ENCODE data around the gene SFXN2. TPM values are rescaled to one million over a fixed set of nuclear protein-coding genes. Genes with fewer than 3 reads are reported as not detected.
"Not testable (repeated sequence)": the region's sequence is repeated elsewhere in the genome, so short reads cannot be mapped to it uniquely, and the experiment has no call there.

The SFXN2 gene, protein sequence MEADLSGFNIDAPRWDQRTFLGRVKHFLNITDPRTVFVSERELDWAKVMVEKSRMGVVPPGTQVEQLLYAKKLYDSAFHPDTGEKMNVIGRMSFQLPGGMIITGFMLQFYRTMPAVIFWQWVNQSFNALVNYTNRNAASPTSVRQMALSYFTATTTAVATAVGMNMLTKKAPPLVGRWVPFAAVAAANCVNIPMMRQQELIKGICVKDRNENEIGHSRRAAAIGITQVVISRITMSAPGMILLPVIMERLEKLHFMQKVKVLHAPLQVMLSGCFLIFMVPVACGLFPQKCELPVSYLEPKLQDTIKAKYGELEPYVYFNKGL
- 2.7 and 6.0 TPM in 2 replicates for total RNA-seq

DNA sequence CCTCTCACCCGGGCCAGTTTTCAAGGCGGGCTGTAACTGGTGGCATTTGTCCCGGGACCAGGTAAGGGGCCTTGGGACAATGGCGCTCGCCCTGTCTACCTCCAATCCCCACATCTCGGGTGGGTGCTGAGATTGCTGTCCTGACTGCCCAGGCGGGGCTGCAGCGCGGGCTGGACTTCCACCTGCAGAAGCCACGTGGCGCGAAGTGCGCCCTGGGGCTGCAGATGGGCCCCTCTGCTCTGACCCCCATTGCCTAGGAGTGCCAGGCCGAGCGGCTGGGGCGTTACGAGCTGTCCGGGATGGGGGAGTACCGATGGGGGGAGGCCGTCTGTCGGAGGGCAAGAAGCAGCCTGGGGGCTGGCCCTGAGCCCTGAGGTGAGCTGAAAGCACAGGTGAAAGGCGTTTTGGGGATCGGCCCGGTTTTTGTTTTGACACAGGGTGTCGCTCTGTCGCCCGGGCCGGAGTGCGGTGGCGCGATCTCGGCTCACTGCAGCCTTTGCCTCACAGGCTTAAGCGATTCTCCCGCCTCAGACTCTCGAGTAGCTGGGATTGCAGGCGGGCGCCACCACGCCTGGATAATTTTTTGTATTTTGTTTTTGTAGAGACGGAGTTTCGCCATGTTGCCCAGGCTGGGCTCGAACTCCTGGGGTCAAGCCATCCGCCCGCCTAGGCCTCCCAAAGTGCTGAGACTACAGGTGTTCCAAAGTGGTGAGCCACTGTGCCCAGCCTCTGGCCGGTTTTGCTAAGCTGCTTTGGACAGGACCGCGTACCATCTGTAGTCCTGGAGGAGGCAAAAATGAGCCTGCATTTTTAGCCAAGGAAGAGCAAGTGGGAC is at the start of gene SFXN2:
Gene SFXN2, plus strand, starts transcription at position 16 of the 835 bp plus-strand sequence. CDS start 12,001 bp downstream, outside the sequence.
- no peak for DNase-seq (ENCODE audit: extremely low read depth, low read depth, low spot score)

DNA sequence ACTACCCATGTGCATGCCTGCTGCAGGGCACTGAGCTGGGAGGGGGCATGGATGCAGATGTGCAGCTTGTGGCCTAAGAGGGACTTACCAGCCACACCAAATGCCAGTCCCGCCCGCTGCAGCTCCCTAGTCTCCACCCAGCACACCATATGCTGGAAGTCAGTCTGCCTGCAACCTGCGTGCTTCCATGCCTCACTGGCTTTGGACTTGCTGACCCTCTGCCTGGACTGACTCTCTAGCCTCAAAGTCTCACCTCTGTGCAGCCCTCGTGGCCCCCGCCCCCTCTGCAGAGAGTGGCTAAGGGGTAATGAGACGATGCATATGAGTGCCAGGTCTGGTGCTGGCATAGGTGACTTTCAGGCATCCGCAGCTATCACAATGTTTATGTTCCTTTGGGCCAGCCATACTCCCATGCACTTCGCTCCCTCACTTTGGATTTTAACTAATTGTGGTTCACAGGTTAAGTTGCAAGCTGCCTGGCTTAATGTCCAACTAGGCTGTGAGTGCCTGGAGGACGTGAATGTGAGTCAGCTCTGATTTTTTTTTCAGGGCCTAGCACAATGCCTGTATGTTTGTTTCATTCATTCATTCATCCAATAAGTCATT is 48.4 kb upstream of the SFXN2 start:
- no peak for DNase-seq (ENCODE audit: extremely low read depth, low read depth, low spot score)

DNA sequence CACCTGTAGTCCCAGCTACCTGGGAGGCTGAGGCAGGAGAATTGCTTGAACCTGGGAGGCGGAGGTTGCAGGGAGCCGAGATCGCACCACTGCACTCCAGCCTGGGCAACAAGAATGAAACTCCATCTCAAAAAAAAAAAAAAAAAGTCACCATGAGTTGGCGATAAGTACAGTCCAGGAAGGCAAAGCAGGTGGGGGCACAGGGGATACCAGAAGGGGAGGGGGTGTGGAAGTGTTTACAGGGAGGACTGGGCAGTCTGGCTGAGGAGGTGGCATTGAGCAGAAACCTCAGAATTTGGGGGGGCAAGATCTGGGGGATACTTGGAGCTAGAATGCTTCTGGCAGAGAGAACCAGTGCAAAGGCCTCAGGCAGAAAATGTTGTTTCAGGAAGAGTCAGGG is 47.0 kb upstream of the SFXN2 start:
- not testable (repeated sequence) for DNase-seq (ENCODE audit: extremely low read depth, low read depth, low spot score)

DNA sequence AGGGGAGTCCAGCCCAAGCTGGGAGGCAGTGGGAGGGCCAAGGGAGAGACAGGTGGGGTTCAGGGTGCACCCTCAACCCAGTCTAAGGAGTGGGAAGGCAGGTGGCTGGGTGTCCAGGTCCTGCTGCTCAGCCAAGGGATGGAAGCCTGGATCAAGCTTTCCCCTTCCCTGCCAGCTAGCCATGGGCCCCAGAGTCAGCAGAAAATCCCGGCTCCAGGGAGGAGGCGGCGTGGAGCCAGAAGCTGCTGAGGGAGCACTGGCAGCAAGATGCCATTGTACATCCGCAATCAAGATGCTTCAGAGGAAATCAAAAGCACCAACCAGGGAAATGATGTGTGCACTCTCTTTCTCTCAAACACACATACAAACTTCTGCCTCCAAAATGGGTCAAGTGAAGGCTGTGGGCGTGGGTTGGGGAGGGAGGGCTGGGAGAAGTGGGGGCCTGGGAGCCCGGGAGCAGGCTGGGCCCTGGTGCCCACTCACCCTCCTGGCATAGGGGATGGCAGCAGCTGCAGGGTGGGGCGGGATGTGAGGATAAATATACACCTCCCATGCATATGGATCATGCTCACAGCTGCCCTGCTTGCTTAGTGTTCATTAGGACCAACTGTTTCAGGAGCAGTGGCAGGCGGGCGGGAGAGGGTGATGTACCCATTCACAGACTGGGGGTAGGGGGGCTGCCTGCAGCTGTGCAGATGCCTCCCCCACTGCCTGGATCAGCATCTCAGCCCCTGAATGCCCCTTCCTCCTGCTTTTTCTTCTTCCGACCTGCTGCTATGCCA is 45.9 kb upstream of the SFXN2 start:
- no peak for DNase-seq (ENCODE audit: extremely low read depth, low read depth, low spot score)

DNA sequence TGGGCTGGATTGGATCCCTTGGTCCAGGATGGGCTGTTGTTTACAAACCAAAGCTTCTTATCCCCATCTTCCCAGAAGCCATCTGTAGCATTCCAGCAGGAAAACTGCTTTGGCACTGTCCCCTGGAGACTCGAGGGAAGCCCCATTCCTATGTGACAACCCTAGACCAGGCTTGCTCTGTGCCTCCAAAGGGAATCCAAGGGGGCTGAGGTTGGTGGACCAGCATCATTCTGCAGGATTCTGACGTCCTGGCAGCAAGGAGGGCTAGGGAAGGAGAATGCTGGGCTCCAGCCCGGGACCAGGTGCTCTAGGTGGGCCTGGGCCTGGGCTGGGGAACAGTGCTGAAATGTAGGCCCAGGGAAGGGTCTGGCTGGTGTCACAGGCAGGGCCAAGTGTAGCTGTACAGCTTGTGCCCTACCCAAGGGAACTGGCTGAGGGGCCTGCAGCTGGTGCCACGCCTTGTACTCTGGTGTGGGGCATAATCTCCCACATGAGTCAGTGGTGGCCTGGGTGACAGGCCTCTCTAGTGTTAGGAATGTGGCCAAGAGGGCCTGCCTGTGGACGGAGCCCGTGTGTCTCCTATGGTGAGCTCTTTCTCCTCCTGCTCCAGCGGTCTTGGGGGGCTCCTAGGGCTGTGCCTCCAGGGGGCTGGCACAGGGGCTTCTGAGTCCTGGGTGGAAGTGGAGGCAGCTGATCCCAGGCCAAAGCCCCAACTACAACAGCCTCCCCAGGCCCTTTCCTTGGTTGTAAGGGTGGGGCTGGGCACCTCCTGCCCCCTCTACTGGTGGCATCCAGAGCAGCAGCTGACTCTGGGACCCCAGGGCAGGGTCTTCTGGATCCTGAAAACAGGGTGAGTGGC is 45.0 kb upstream of the SFXN2 start:
- DNase-seq (ENCODE audit: extremely low read depth, low read depth, low spot score): no peak

DNA sequence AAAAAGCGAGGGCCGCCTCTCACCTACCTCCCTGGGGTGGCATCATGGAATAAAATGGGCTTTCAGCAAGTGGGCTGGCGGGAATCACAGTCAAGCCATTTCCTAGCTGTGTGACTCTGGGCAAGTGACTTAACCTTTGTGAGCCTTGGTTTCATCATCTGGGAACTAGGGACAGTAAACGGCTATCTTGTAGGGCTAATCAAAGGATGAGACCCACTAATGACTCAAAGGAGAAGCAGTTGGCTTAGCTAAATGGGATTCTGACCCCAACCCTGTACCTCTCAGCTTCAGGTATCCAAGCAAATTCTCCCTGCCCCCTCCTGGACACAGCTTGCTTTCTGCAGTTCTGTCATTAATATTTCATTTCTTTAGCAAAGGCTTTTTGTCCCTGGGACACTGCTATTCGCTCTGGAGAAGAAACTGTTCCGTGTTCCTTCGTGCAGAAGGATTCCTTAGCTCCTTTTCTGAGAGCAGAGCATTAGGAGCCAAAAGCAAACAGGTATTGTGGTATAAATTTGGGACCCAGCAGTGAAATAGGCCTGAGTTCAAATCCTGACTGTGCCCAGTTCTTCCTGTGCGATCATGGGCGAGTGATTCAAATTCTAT is 44.3 kb upstream of the SFXN2 start:
- no peak for DNase-seq (ENCODE audit: extremely low read depth, low read depth, low spot score)

DNA sequence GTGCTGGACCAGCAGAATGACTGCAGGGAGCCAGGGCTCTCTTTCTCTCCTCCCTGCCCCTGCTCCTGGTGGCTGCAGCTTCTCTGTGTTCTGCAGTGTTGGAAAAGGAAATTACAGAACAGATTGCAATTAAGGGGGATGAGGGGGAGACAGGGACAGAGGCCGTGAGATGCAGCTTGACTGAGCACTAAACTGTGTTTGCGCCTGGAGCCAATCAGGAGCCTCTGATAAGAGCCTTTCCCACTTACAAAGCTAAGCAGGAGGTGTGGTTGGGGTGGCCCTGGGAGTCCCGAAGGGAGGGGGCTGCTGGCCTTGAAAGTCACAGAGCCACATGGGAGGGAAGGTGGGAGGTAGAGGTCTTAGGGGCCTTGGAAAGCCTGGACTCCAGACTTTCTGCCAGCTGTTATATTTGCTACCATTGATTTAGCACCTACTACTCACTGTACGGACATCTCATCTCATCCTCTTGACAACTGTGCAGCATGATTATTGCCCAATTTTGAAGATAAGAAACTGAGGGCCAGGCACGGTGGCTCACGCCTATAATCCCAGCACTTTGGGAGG is 43.5 kb upstream of the SFXN2 start:
- DNase-seq (ENCODE audit: extremely low read depth, low read depth, low spot score): no peak

DNA sequence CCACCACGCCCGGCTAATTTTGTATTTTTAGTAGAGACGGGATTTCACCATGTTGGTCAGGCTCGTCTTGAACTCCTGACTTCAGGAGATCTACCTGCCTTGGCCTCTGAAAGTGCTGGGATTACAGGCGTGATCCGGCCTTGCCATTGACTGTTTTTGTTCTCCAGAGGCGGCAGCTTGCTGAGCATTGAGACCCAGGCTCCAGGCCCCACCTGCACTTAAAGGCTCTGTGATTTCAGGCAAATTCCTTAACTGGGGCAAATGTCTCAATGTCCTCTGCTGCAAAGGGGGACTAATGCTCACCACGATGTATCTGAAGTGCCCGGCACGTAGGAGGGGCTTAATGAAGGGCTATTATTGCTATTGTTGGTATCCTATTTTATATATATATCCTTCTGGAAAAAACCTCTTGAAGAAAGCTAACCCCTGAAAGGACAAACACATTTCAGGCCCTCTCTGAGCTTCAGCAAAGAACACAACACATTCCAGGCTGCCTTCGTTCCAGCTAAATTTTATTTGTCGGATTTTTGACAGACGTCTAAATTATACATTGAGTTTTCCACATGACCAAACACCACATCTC is 41.1 kb upstream of the SFXN2 start:
- DNase-seq (ENCODE audit: extremely low read depth, low read depth, low spot score): no peak

DNA sequence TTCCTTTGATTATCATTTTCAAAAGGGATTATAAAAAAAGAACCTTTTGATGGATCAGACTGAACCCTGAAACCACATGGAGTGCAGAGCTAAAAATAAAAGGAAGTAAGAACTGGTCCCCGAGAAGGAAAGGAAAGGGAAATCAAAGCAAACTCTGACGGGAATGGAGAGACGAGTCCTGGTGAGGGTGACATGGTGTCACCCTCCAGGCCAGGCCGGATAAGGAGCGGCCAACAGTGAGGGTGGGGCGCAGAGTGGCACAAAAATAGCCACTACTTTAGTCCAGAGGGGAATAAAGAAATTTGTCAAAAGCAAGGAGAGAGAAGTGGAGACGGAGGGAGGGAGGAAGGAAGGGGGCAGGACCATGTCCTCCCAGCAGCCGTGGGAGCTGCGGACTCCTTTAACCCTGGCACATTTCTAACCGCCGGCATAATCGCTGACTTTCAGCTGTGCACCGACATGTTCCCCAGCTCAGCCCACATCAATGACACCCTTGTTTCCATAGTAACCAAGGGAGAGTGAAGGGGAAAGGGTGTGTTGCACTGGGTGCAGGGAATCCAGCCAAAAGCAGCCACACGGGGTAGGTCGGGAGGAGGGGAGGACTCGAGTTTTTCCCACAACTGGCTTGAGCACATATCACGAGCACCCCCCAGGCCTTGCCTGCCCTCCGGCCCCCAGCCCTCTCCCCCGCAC is 40.5 kb upstream of the SFXN2 start:
- DNase-seq (ENCODE audit: extremely low read depth, low read depth, low spot score): no peak

DNA sequence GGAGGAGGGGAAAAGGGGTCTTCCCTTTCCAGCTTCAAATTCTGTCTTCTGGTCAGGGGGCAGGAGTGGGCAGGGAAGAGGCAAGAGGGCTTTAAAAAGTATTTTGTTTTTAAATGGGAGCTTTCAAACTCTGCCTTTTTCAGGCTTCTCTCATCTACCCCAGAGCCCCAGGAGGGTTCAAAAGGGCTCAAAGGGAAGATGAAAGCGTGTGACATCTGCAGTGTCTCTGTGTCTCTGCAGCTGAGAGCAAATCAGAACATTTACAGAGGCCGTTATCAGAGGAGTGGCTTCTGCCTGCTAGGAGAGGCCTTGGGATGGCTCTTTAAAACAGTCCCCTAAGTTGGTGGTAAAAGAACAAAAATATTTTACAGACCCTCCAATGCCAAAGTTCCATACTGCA is 39.9 kb upstream of the SFXN2 start:
- no peak for DNase-seq (ENCODE audit: extremely low read depth, low read depth, low spot score)

DNA sequence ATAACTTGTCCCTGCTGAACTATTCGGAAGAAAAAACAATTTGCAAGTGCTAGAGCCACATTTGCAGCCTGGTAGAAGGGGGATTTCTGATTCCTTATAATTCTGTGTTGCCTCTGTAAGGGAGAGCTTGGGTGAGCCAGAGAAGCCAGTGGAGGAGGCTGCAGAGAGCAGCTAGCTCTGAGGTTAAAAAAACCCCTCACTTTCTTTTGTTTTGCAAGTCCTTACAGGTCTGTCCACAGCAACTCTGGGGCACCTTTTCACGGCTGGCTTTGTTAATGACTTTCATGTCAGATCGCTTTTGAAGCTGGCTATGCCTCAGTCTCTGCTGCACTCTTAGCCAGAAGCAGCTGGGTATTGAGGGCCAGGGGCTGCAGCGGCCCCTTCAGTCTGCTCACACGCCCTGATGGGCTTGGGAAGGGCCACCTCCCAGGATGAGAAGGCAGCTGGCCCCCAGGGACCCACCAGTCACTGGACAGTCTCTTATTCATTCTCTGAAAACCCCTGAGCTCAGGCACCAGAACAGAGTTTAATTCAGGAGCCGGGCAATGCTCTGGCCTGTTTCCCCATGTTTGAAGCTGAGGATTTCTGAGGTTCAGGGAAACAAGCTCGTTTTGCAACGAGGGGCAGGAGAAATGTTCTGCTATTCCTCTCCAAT is 39.3 kb upstream of the SFXN2 start:
- no peak for DNase-seq (ENCODE audit: extremely low read depth, low read depth, low spot score)

DNA sequence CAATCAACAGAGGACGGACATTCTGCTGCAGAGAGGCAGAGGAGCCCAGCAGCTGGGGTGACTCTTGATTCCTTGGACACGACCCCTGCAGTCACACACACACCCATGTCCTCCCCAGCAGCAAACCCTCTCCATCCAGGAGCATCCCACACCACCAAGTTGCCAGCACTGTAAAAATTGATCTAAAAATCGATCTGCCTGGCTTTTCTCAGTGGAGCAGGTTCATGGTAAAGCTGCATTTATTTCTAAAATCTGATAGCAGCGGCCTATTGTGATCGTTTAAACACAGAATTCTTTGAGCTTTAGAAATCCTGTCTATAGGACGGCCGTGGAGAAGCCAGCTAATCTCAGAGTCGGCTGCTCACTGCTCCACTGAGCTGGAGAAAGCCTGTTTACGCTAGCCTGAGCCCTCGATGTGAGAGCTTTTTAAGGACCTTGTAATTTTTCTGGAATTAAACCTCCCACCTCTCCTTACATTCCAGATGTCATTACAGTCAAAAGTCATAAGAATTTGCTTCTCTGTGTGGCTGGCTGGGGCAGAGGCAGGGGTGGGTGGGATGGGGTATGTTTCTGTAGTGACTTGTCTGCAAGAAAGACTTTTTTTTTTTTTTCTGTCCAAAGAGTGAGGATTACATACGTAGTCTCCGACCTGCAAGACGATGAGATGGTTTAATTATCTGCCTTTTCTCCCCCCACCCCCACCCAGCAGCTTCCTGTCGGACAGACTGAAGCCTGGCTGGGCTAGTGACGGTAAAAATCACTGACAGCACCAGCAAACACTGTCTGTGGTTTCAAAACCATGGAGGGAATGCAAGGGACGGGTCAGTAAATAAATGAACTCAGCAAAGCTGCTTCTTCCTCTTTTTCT is 38.5 kb upstream of the SFXN2 start:
- no peak for DNase-seq (ENCODE audit: extremely low read depth, low read depth, low spot score)

DNA sequence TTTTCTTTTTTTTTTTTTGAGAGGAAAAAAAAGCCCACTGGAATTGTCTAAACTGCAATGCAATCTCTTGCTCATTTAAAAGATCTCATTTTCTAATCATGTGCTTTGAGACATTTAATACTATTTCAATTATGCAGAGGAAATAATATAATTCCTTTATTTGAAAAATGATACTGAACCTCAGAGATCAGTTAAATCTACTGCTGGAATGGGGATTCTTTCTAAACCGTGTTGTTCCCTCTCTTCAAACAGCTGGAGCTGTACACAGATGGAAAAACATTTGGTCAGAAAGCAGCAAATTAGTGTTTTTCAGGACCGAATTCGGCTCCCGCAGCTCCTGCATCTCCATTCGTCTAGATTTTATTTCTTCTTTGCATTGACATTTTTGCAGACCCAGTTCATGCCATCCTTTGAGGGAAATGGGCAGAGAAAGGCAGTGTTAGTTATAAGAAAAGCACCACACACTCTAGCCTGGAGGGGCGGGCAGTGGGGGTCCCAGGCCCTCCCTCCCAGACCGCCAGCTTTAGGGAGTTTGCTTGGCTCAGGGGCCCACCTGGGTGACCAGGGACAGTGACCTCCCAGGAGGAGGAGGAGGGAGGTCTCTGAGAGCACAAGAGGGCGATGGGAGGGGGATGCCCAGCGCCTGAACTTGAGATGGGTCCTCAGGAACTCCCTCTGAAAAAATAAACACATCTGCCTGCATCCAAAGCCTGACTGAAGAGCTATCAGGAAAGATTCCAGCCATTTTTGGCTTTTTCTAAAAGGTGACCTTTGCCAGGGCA is 37.7 kb upstream of the SFXN2 start:
- DNase-seq (ENCODE audit: extremely low read depth, low read depth, low spot score): no peak

DNA sequence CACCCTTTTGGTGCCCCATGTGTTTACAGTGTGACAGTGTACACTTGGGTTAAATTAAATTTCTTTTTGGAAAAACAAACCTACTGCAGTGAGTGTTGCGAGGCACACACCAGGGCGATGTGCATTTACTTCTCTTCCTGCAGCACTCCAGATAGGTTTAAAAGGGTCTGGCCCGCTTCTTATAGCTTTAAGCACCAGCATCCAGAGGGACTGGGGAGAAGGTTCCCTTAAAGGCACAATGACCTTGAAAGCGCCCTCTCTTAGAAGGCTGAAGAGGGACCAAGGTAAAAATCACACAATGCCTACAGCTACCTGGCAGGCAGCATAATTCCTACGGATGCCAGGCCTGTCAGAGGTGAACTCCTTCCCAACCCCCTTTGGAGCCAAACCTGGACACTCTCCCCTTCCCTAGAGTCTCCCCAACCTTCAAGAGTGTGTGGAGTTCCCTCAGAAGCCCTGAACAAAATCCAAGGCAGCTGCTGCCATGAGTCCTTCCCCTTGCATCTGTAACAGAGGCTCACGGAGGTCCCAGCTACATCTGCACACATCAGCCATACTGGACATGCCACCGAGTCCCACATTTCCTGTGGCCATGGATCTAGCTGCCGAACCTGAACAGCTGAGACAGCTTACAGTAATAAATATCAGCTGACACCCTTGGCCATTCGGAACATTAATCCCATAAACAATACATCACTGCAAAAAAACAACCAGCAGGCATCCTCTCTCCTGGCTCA is 36.9 kb upstream of the SFXN2 start:
- DNase-seq (ENCODE audit: extremely low read depth, low read depth, low spot score): no peak

DNA sequence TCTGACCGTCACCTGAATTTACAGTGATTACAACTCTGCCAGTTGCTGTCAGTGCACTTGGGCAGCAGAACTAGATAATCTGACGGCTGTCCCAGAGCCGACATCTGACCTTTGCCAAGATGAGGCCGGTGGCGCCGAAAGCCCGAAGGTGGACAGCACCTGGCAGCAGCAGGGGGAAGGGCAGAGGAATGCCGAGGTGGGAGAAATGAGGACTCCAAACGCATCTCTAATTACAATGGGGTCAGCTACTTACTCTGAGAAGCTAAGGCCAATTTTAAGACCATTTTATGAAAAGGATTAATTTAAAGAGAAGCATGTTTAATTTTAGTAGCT is 36.4 kb upstream of the SFXN2 start:
- no peak for DNase-seq (ENCODE audit: extremely low read depth, low read depth, low spot score)
